Activated T-helper 9 cell treated with anti-CD3 and anti-CD28 coated beads, Interleukin-2, amount 50 U/mL, for 16 hours (primary cell): ENCODE measurements around the gene MLLT10.
"Not testable (repeated sequence)": the region's sequence is repeated elsewhere in the genome, so short reads cannot be mapped to it uniquely, and the experiment has no call there.

Experiments
- DNase-seq: peaks from one replicate; pipeline ENCODE4 v3.0.0-alpha.2; 2020; ENCODE audit warnings: low read depth

Gene MLLT10

GRCh38 chr10:21700474-21700873, 166.4 kb downstream of the MLLT10 start:
- no peak for DNase-seq

- DNase-seq: no peak
Measured at GRCh38 chr10:21702633-21703111, 168.6 kb downstream of the MLLT10 start.

GRCh38 chr10:21705142-21705827, 171.3 kb downstream of the MLLT10 start:
- DNase-seq: no peak

GRCh38 chr10:21705828-21706176, 171.8 kb downstream of the MLLT10 start:
- no peak for DNase-seq

- no peak for DNase-seq
Measured at GRCh38 chr10:21707498-21707897, 173.5 kb downstream of the MLLT10 start.

GRCh38 chr10:21712975-21713374, 178.9 kb downstream of the MLLT10 start:
- DNase-seq: no peak

GRCh38 chr10:21715531-21716195, 181.6 kb downstream of the MLLT10 start:
- no peak for DNase-seq

GRCh38 chr10:21717437-21718054, 183.5 kb downstream of the MLLT10 start:
- not testable (repeated sequence) for DNase-seq

GRCh38 chr10:21719502-21719901, 185.5 kb downstream of the MLLT10 start:
- DNase-seq: no peak

GRCh38 chr10:21720090-21720489, 186.1 kb downstream of the MLLT10 start:
- no peak for DNase-seq

GRCh38 chr10:21721000-21721665, 187.1 kb downstream of the MLLT10 start:
- DNase-seq: no peak

- DNase-seq: no peak
Measured at GRCh38 chr10:21722209-21722608, 188.2 kb downstream of the MLLT10 start.

- no peak for DNase-seq
Measured at GRCh38 chr10:21724020-21724589, 190.1 kb downstream of the MLLT10 start.

GRCh38 chr10:21724687-21725367, 190.8 kb downstream of the MLLT10 start:
- peak; percentile 3 for DNase-seq

- DNase-seq: no peak
Measured at GRCh38 chr10:21726601-21727225, 192.7 kb downstream of the MLLT10 start.

GRCh38 chr10:21727452-21728168, 193.6 kb downstream of the MLLT10 start:
- DNase-seq: no peak

- no peak for DNase-seq
Measured at GRCh38 chr10:21728618-21729017, 194.6 kb downstream of the MLLT10 start.

- DNase-seq: peak; percentile 8
Measured at GRCh38 chr10:21732067-21732772, 198.2 kb downstream of the MLLT10 start.

- DNase-seq: no peak
Measured at GRCh38 chr10:21733710-21734109, 199.7 kb downstream of the MLLT10 start.

GRCh38 chr10:21737106-21737505, 203.1 kb downstream of the MLLT10 start:
- DNase-seq: no peak
